Nephron progenitor cell (in vitro differentiated cells): ENCODE results near the gene CENPX.

ENCODE experiments used
- DNase-seq: peaks from one replicate; pipeline ENCODE4 v3.0.0; 2021
- H3K27ac Mint-ChIP-seq: 2 replicates; pipeline ENCODE4 v1.8.0; 2021; ENCODE audit warnings: mild to moderate bottlenecking, moderate library complexity, mixed read lengths
- H3K27me3 Mint-ChIP-seq: 2 replicates; pipeline ENCODE4 v1.8.0; 2021; ENCODE audit warnings: mild to moderate bottlenecking, low read depth, mixed read lengths; ENCODE audit not compliant: poor library complexity
- H3K36me3 Mint-ChIP-seq: 2 replicates; pipeline ENCODE4 v1.8.0; 2021; ENCODE audit warnings: low read depth, mixed read lengths
- H3K4me1 Mint-ChIP-seq: 2 replicates; pipeline ENCODE4 v1.8.0; 2021; ENCODE audit warnings: mixed read lengths
- H3K4me3 Mint-ChIP-seq: 2 replicates; pipeline ENCODE4 v1.8.0; 2021; ENCODE audit warnings: mild to moderate bottlenecking, moderate library complexity, mixed read lengths
- H3K9me3 Mint-ChIP-seq: 2 replicates; pipeline ENCODE4 v1.8.0; 2021; ENCODE audit warnings: mild to moderate bottlenecking, moderate library complexity, mixed read lengths
- CTCF ChIP-seq: fragments of 200-600 bp; sonication (generic); IDR thresholded peaks from 2 replicates; pipeline ENCODE4 v1.5.0; 2021; ENCODE audit warnings: antibody characterized with exemption

CENPX gene

GRCh38 chr17:81978524-81979298 lies 44.0 kb downstream of the CENPX start:
- Mint-ChIP-seq H3K4me3 (peak overlapping the region; percentile 77), H3K9me3 (peaks cover 13% of the 10 kb centered on the region), H3K27ac (peak overlapping the region; percentile 45), H3K4me1 (peaks cover 39% of the 10 kb centered on the region), H3K27me3 (peaks cover 11% of the 10 kb centered on the region), H3K36me3 (peaks cover 21% of the 10 kb centered on the region)
- DNase-seq: no peak
- TF ChIP-seq CTCF: no peak

- DNase-seq: peak; percentile 95
- peak within 1 kb of the TSS; percentile 91 for H3K4me3 Mint-ChIP-seq
- H3K9me3 Mint-ChIP-seq: peaks cover 23% of the 10 kb centered on the region
- peaks cover 11% of the 10 kb centered on the region for H3K27me3 Mint-ChIP-seq
- peaks cover 33% of the 10 kb centered on the region for H3K4me1 Mint-ChIP-seq
- no peak for TF ChIP-seq CTCF
- H3K36me3 Mint-ChIP-seq: peaks cover 25% of the 10 kb centered on the region
- peak within 1 kb of the TSS; percentile 51 for H3K27ac Mint-ChIP-seq
Measured at GRCh38 chr17:81977211-81977808, 45.4 kb downstream of the CENPX start, which contains the start of gene ASPSCR1. Gene ASPSCR1 (plus strand): TSS chr17:81977629. CDS start chr17:81977647, 18 bp downstream.

GRCh38 chr17:81976332-81977210 lies 46.1 kb downstream of the CENPX start:
- H3K4me1 Mint-ChIP-seq: peaks cover 31% of the 10 kb centered on the region
- peaks cover 28% of the 10 kb centered on the region for H3K9me3 Mint-ChIP-seq
- peaks cover 28% of the 10 kb centered on the region for H3K36me3 Mint-ChIP-seq
- H3K27me3 Mint-ChIP-seq: peaks cover 11% of the 10 kb centered on the region
- peak overlapping the region; percentile 91 for H3K4me3 Mint-ChIP-seq
- no peak for DNase-seq
- H3K27ac Mint-ChIP-seq: peak overlapping the region; percentile 51
- no peak for TF ChIP-seq CTCF

GRCh38 chr17:81973432-81973831 lies 49.2 kb downstream of the CENPX start:
- no peak for DNase-seq
- no peak for TF ChIP-seq CTCF

GRCh38 chr17:81968850-81969812 lies 53.5 kb downstream of the CENPX start:
- no peak overlapping the region for H3K4me3 Mint-ChIP-seq
- H3K27ac Mint-ChIP-seq: no peak overlapping the region
- H3K27me3 Mint-ChIP-seq: peaks cover 14% of the 10 kb centered on the region
- H3K9me3 Mint-ChIP-seq: peaks cover 21% of the 10 kb centered on the region
- H3K36me3 Mint-ChIP-seq: peaks cover 8% of the 10 kb centered on the region
- TF ChIP-seq CTCF: no peak
- no peak for DNase-seq
- H3K4me1 Mint-ChIP-seq: peaks cover 37% of the 10 kb centered on the region

More at GRCh38 chr17:81973432-81973831, 49.2 kb downstream of the CENPX start:
- H3K36me3 Mint-ChIP-seq: peaks cover 15% of the 10 kb centered on the region
- H3K9me3 Mint-ChIP-seq: peaks cover 30% of the 10 kb centered on the region
- H3K4me1 Mint-ChIP-seq: peaks cover 25% of the 10 kb centered on the region
- H3K27ac Mint-ChIP-seq: no peak overlapping the region
- peaks cover 17% of the 10 kb centered on the region for H3K27me3 Mint-ChIP-seq
- H3K4me3 Mint-ChIP-seq: no peak overlapping the region
